HG03571 (cell line): ENCODE data around the gene GPBP1.
"Not testable (repeated sequence)": the region's sequence is repeated elsewhere in the genome, so short reads cannot be mapped to it uniquely, and the experiment has no call there.

Experiments
- ATAC-seq: cut with Tn5 transposase; IDR thresholded peaks from one replicate; pipeline ENCODE4 v1.9.1; 2021; ENCODE audit not compliant: unreplicated experiment

The GPBP1 gene

DNA sequence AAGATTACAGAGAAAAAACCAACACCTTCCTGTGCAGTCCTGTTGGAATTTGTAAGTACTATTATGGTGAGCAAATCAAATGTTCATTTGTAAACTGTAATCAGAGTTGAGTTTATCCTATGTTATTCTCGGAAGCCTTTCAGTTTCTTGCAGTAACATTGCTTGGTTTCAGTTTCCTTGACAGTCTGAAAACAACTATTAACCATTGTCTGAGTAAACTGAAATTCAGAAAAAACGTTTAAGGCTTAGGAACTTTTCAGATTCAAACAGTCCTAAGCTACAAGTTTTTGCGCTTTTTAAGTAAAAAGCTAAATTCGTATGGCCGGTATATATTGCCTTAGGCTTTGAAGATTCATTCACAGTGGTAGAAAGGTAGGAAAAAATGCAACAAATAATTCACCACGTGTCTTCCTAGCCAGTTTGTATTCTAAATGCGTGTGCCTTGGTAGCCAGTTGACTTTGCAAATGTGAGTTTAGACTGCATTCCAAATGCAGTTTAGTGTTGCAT, 2.5 kb downstream of the GPBP1 start:
- ATAC-seq, result no peak

DNA sequence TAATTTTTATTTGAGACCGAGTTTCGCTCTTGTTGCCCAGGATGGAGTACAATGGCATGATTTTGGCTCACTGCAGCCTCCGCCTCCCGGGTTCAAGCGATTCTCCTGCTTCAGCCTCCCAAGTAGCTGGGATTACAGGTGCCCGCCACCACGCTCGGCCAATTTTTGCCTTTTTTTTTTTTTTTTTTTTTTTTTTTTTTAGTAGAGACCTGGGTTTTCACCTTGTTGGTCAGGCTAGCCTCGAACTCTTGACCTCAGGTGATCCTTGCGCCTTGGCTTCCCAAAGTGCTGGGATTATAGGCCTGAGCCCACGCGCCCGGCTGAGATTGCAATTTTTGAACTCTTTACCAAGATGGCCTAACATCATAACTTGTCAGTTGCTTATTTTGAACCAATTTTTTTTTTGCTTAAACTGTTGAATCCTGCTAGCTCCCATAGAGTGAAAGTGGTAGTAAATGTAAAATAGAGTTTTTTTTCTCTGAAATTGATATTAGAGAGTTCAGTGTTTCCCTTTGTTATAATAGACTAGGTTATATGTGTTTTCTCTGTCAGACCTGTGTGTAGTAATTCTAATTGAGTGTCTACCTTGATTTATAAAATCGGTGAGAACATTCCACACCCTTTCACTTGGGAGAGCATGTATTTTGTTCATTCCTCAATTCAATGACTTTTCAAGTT, 3.8 kb downstream of the GPBP1 start:
- ATAC-seq, result no peak

DNA sequence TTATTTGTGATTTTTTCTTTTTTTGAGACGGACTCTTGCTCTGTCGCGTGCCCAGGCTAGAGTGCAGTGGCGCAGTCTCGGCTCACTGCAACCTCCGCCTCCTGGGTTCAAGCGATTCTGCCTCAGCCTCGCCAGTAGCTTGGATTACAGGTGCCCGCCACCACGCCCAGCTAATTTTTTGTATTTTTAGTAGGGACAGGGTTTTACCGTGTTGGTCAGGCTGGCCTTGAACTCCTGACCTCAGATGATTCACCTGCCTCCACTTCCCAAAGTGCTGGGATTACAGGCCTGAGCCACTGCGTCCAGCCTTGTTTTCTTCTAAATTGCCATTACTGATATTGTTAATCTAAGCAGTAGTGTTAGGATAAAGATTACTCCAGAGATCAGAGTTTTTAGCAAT, 4.4 kb downstream of the GPBP1 start:
- ATAC-seq, result not testable (repeated sequence)

DNA sequence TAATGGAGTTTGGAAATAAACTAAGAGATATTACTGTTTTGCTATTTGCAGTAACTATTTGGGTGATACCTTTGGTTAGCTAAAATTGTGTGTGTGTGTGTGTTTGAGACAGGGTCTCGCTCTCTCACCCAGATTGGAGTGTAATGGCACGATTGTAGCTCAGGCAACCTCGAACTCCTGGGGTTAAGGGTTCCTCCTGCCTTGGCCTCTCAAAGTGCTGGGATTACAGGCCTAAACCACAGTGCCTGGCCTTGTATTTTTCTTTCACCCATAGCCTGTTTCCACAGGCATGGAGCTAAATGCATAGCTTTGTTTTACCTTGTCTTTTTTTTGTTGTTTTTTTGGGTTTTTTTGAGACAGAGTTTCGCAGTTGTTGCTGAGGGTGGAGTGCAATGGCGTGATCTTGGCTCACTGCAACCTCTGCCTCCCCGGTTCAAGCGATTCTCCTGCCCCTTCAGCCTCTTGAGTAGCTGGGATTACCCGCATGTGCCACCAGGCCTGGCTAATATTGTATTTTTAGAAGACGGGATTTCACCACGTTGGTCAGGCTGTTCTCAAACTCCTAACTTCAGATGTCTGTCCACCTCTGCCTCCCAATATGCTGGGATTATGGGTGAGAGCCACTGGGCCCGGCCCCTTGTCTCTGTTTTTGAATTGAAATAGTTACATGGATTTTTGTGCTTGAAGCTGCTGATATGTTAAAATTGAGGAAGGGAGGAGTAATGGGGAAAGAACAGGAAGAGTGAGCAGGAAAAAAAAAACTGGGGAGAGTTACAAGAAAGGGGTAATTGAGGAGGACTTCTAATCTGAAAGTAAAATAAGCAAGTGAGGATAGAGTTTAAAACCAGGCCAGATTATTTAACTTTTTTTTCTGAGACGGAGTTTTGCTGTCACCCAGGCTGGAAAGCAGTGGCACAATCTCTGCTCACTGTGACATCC, 5.7 kb downstream of the GPBP1 start:
- ATAC-seq, result no peak

DNA sequence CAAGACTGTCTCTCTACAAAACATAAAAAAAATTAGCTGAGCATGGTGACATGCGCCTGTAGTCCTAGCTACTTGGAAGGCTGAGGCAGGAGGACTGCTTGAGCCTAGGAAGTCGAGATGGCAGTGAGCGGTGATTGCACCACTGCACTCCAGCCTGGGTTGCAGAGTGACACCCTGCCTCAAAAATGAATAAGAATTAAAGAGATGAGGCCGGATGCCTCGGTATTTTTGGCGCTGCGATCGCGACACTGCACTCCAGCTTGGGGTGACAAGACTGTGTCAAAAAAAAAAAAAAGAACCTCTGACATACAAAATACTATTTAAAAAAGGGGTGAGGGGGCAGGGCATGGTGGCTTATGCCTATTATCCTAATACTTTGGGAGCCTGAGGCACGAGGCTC, 7.3 kb downstream of the GPBP1 start:
- no peak for ATAC-seq

GRCh38 chr5:57184322-57184721, 10.5 kb downstream of the GPBP1 start:
- no peak for ATAC-seq

- no peak for ATAC-seq
These were observed 11.5 kb downstream of the GPBP1 start for GRCh38 chr5:57185313-57185712.

DNA sequence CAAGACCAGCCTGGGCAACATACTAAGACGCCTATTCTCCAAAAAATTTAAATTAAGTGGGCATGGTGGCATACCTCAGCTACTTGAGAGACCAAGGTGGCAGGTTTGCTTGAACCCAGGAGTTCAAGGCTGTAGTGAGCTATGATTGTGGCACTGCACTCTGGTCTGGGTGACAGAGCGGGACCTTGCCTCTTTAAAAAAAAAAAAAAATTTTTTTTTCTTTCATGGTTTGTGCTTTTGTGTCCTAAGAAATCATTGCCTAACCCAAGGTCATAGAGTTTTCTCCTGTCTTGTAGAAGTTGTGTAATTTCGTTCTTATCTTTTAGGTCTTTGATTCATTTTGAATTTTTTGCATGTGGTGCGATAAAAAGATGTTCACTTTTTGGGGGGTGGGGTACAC, 12.3 kb downstream of the GPBP1 start:
- no peak for ATAC-seq

- ATAC-seq, result not testable (repeated sequence)
These were observed 14.1 kb downstream of the GPBP1 start for GRCh38 chr5:57187977-57188376.

DNA sequence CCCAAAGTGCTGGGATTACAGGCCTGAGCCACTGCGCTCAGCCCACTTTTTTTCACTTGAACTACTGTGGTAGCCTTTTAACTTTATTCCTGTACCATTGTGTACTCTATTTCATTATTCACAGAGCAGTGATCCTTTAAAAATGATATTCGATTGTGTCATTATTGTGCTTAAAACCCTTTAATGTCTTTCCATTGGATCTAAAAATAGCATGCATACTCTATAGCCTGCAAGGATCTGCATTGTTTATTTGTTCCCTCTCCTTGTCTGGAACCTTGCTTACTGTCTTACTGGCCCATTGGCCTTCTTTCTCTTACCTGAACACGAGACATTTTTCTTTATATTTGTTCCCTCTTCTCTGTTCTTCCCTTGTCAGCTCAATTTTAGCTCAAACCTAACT, 15.7 kb downstream of the GPBP1 start:
- no peak for ATAC-seq

GRCh38 chr5:57190593-57190992, 16.7 kb downstream of the GPBP1 start:
- ATAC-seq, result no peak

- no peak for ATAC-seq
These were observed 17.3 kb downstream of the GPBP1 start for GRCh38 chr5:57191163-57191562.

GRCh38 chr5:57191986-57192385, 18.1 kb downstream of the GPBP1 start:
- ATAC-seq, result no peak

DNA sequence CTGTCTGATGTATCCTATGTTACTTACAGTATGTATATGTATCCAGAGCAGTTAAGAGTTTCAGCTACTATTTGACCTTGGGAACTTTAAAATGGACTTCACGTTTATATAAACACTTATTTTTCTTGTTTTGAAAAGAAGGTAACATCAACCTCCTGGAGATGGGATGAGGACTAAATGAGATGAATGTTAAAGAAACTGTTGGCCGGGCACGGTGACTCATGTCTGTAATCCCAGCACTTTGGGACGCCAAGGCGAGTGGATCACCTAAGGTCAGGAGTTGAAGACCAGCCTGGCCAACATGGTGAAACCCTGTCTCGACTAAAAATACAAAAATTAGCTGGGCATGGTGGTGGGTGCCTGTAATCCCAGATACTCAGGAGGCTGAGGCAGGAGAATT, 19.0 kb downstream of the GPBP1 start:
- not testable (repeated sequence) for ATAC-seq

DNA sequence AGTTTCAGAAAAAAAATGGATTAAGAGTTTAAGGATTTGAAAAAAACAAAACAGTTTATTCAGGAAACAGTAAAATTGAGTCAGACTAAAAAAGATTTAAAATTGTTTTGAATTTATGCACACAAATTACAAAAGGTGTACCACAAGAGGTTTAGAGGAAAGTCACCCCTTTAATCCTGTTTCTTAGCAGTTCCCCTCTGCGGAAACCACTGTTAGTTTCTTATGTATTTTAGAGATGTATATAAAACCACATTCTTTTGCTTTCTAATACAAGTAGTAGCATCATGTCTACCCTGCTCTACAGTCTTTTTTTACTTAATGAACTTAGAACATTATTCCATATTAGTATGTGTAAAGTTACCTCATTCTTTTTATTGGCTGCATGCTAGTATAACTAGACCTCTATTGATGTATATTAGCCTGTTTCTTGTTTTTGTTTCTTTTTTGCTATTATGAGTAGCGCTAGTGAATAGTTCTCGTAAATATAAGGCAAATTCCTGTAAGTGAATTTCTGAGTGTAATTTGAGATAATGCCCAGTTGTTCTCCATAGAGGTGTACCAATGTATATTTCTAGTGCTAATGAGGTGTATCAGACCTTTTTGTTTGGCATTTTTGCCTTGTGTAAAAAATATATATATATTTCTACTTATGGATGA, 20.0 kb downstream of the GPBP1 start:
- no peak for ATAC-seq

GRCh38 chr5:57194653-57195052, 20.8 kb downstream of the GPBP1 start:
- ATAC-seq, result no peak

DNA sequence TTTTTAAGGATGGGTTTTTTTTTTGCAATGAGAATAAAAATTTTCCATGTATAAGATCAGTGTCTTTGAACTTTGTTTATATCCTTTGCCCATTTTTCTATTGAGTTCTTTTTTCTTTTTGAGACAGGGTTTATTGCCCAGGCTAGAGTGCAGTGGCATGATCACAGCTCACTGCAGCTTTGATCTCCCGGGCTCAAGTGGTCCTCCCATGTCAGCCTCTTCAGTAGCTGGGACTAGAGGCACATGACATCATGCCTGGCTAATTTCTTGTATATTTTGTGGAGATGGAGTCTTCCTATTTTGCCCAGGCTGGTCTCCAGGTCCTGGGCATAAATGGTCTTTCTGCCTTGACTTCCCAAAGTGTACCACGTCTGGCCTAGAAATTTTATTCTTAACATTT, 21.2 kb downstream of the GPBP1 start:
- ATAC-seq, result no peak

GRCh38 chr5:57199866-57200265, 26.0 kb downstream of the GPBP1 start:
- ATAC-seq, result no peak

DNA sequence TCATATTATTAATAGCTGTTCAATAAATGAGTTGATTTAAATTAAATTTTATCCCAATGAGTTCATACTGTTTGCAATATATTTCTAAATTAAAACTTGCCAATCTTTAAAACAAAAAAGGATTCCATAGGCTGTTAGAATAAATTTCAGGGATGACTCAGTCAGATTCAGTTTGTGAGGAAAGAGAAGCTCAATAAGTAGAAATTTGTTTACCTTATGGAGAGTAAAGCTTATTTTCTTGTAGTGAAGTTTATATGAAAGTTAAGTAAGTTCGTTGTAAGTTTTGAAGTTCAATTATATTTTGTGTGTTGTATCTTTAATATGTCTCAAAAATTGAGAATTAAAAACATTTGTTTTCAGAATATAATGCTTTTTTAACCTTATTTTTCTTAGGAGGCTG, 29.0 kb downstream of the GPBP1 start:
- ATAC-seq, result no peak

GRCh38 chr5:57207007-57207653, 33.3 kb downstream of the GPBP1 start:
- no peak for ATAC-seq

- no peak for ATAC-seq
These were observed 33.8 kb downstream of the GPBP1 start for GRCh38 chr5:57207681-57208080.
